Fibroblast of the conjunctiva (primary cell): ENCODE results near the gene LZTS2.
A peak's percentile ranks its signal among the peaks of the same experiment; 100 is the strongest.
"Not testable (repeated sequence)": the region's sequence is repeated elsewhere in the genome, so short reads cannot be mapped to it uniquely, and the experiment has no call there.

ENCODE experiments used
- DNase-seq: peaks from one replicate; pipeline ENCODE4 v3.0.0-alpha.2; 2010; ENCODE audit warnings: low read depth

LZTS2 gene

GRCh38 chr10:101033276-101033675 lies 33.7 kb downstream of the LZTS2 start:
- no peak for DNase-seq

GRCh38 chr10:101034404-101034803 lies 34.8 kb downstream of the LZTS2 start:
- not testable (repeated sequence) for DNase-seq

GRCh38 chr10:101035314-101035713 lies 35.7 kb downstream of the LZTS2 start:
- no peak for DNase-seq

GRCh38 chr10:101035916-101036702 lies 36.5 kb downstream of the LZTS2 start:
- no peak for DNase-seq

GRCh38 chr10:101036726-101037125 lies 37.1 kb downstream of the LZTS2 start:
- no peak for DNase-seq

- DNase-seq, result no peak
Observed at GRCh38 chr10:101038484-101038883, 38.9 kb downstream of the LZTS2 start.

GRCh38 chr10:101040061-101040460 lies 40.5 kb downstream of the LZTS2 start:
- no peak for DNase-seq

- no peak for DNase-seq
Observed at GRCh38 chr10:101040851-101041250, 41.2 kb downstream of the LZTS2 start.

GRCh38 chr10:101041252-101041761 lies 41.7 kb downstream of the LZTS2 start:
- peak; percentile 86 for DNase-seq

- no peak for DNase-seq
Observed at GRCh38 chr10:101042118-101042517, 42.5 kb downstream of the LZTS2 start.

GRCh38 chr10:101042667-101043362 lies 43.2 kb downstream of the LZTS2 start:
- peak; percentile 89 for DNase-seq

GRCh38 chr10:101043363-101043707 lies 43.7 kb downstream of the LZTS2 start:
- no peak for DNase-seq

GRCh38 chr10:101044117-101044516 lies 44.5 kb downstream of the LZTS2 start:
- no peak for DNase-seq

GRCh38 chr10:101046332-101047238 lies 47.0 kb downstream of the LZTS2 start:
- no peak for DNase-seq

- no peak for DNase-seq
Observed at GRCh38 chr10:101047268-101047667, 47.7 kb downstream of the LZTS2 start.

GRCh38 chr10:101047961-101048892 lies 48.6 kb downstream of the LZTS2 start:
- DNase-seq, result no peak

GRCh38 chr10:101050208-101051069 lies 50.8 kb downstream of the LZTS2 start:
- DNase-seq, result no peak

- DNase-seq, result peak; percentile 56
Observed at GRCh38 chr10:101052285-101052684, 52.7 kb downstream of the LZTS2 start.

- DNase-seq, result no peak
Observed at GRCh38 chr10:101053516-101053915, 53.9 kb downstream of the LZTS2 start.

- DNase-seq, result no peak
Observed at GRCh38 chr10:101054351-101054750, 54.7 kb downstream of the LZTS2 start.
